ENCODE data around the gene DENND1B. TPM values are rescaled to one million over a fixed set of nuclear protein-coding genes. Genes with fewer than 3 reads are reported as not detected.

Gene DENND1B
- total RNA-seq, 1 donor from 2014 or later = 10.2 TPM

DNA sequence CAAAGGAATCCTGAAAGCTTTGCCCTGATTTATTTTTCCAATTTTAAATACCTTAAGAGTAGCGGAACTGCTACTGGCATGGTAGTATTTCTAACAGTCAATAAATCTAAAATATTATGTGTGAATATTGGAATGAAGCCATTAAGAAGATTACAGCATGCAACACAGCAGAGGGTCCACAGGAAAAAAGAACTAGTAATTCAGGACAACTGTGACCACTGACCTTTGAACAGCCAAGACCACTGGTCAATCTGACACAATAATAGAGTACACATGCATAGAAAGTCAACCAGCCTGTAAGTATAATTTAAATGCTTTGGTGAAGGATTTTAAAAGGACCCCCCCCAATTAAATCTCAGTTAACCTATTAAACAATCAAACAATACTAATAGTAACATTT, 171.0 kb downstream of the DENND1B start:
- H3K27ac Mint-ChIP-seq (ENCODE audit: unreplicated experiment) = no peak overlapping the region
- H3K4me1 Mint-ChIP-seq (ENCODE audit: unreplicated experiment) = no peaks in the 10 kb centered on the region
- H3K9me3 Mint-ChIP-seq (ENCODE audit: unreplicated experiment) = no peaks in the 10 kb centered on the region
- H3K36me3 Mint-ChIP-seq (ENCODE audit: unreplicated experiment) = no peaks in the 10 kb centered on the region
- no peak overlapping the region for H3K4me3 Mint-ChIP-seq (ENCODE audit: unreplicated experiment)
- TF ChIP-seq, protein P1, sequence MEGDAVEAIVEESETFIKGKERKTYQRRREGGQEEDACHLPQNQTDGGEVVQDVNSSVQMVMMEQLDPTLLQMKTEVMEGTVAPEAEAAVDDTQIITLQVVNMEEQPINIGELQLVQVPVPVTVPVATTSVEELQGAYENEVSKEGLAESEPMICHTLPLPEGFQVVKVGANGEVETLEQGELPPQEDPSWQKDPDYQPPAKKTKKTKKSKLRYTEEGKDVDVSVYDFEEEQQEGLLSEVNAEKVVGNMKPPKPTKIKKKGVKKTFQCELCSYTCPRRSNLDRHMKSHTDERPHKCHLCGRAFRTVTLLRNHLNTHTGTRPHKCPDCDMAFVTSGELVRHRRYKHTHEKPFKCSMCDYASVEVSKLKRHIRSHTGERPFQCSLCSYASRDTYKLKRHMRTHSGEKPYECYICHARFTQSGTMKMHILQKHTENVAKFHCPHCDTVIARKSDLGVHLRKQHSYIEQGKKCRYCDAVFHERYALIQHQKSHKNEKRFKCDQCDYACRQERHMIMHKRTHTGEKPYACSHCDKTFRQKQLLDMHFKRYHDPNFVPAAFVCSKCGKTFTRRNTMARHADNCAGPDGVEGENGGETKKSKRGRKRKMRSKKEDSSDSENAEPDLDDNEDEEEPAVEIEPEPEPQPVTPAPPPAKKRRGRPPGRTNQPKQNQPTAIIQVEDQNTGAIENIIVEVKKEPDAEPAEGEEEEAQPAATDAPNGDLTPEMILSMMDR (IDR thresholded peaks at IDR 0.05) = no peak
- no peak for DNase-seq (ENCODE audit: extremely low spot score, unreplicated experiment)
- no peaks in the 10 kb centered on the region for H3K27me3 Mint-ChIP-seq (ENCODE audit: unreplicated experiment)

DNA sequence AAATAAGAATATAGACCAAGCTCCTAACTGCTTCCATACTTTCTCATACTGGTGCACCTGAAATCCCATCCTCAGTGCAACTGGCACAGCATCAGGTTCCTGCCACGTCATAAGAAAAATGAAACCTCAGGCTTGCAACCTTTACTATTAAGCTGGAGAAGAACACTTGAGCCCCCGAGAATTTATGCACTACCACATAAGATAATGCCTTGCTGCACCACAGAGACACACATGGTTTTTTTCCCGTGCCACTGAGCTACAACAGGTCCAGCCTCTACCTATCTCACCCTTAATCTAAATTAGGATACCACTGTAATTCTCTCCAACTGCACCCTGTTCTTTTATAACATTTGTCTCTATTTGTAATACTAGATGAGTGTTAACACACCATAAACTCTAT, 174.5 kb downstream of the DENND1B start:
- H3K27ac Mint-ChIP-seq (ENCODE audit: unreplicated experiment) = no peak overlapping the region
- TF ChIP-seq, protein P1 (IDR thresholded peaks at IDR 0.05) = no peak
- H3K36me3 Mint-ChIP-seq (ENCODE audit: unreplicated experiment) = no peaks in the 10 kb centered on the region
- no peak overlapping the region for H3K4me3 Mint-ChIP-seq (ENCODE audit: unreplicated experiment)
- no peaks in the 10 kb centered on the region for H3K27me3 Mint-ChIP-seq (ENCODE audit: unreplicated experiment)
- no peak for DNase-seq (ENCODE audit: extremely low spot score, unreplicated experiment)
- no peaks in the 10 kb centered on the region for H3K4me1 Mint-ChIP-seq (ENCODE audit: unreplicated experiment)
- H3K9me3 Mint-ChIP-seq (ENCODE audit: unreplicated experiment) = no peaks in the 10 kb centered on the region

DNA sequence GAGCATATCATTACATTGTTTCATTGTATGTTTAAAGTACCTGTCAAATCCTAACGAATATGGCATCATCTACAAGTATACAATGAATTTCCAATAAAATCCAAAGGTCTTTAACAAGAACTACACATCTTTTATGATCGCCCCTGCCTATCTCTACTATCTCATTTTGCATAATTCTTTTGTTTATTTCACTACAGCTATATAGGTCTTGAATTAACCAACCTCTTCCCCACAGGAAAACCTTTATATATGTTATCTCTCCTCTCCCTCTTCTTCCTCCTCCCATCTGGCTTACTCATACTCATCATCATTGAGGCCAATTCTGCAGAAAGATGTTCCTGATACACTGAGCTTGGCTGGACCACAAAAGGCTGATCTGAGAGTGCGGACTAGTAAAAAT, 175.5 kb downstream of the DENND1B start:
- H3K36me3 Mint-ChIP-seq (ENCODE audit: unreplicated experiment) = no peaks in the 10 kb centered on the region
- H3K27ac Mint-ChIP-seq (ENCODE audit: unreplicated experiment) = no peak overlapping the region
- H3K4me1 Mint-ChIP-seq (ENCODE audit: unreplicated experiment) = no peaks in the 10 kb centered on the region
- no peaks in the 10 kb centered on the region for H3K27me3 Mint-ChIP-seq (ENCODE audit: unreplicated experiment)
- H3K9me3 Mint-ChIP-seq (ENCODE audit: unreplicated experiment) = no peaks in the 10 kb centered on the region
- H3K4me3 Mint-ChIP-seq (ENCODE audit: unreplicated experiment) = no peak overlapping the region
- DNase-seq (ENCODE audit: extremely low spot score, unreplicated experiment) = no peak
- TF ChIP-seq, protein P1 (IDR thresholded peaks at IDR 0.05) = no peak

- DNase-seq (ENCODE audit: extremely low spot score, unreplicated experiment) = no peak
- Mint-ChIP-seq H3K9me3 (ENCODE audit: unreplicated experiment) (no peaks in the 10 kb centered on the region), H3K27ac (ENCODE audit: unreplicated experiment) (no peak overlapping the region), H3K4me1 (ENCODE audit: unreplicated experiment) (no peaks in the 10 kb centered on the region), H3K4me3 (ENCODE audit: unreplicated experiment) (no peak overlapping the region), H3K36me3 (ENCODE audit: unreplicated experiment) (peaks cover 4% of the 10 kb centered on the region), H3K27me3 (ENCODE audit: unreplicated experiment) (no peaks in the 10 kb centered on the region)
- TF ChIP-seq, protein P1 (IDR thresholded peaks at IDR 0.05) = no peak
These were observed 176.3 kb downstream of the DENND1B start for GRCh38 chr1:197598935-197599334.

DNA sequence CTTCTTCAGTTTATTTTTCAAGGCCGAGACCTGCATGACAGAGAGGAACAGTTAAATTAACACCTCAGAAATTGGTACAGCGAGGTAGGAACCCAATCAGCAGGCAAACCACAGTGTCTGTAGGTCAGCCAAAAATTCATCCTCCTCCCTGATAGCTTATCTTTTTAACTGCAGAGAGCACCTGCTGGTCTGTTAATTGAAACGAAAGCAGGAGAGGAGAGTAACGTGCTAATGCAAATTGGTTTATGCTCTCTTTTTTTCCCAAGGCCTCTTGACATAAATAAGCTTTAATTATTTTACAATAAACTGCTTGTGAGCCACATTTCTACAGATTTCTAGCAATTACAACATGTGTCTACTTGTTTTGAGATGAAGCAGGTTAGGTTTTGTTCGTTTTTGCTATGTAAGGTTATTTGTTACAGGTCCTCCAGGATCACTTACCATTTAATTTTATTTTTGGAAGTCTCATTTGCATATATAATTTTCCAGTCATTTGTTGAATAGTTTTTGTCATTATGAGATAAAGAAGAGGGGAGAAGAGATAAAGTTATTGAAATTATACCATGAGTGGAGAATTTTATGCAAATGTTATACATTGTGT, 179.9 kb downstream of the DENND1B start:
- H3K27ac Mint-ChIP-seq (ENCODE audit: unreplicated experiment) = no peak overlapping the region
- H3K9me3 Mint-ChIP-seq (ENCODE audit: unreplicated experiment) = no peaks in the 10 kb centered on the region

More for the DNA sequence above, 179.9 kb downstream of the DENND1B start:
- no peak overlapping the region for H3K4me3 Mint-ChIP-seq (ENCODE audit: unreplicated experiment)
- no peaks in the 10 kb centered on the region for H3K27me3 Mint-ChIP-seq (ENCODE audit: unreplicated experiment)
- peaks cover 1% of the 10 kb centered on the region for H3K4me1 Mint-ChIP-seq (ENCODE audit: unreplicated experiment)
- TF ChIP-seq, protein P1 (IDR thresholded peaks at IDR 0.05) = no peak
- peaks cover 6% of the 10 kb centered on the region for H3K36me3 Mint-ChIP-seq (ENCODE audit: unreplicated experiment)
- DNase-seq (ENCODE audit: extremely low spot score, unreplicated experiment) = no peak
